ENCODE results near the gene LRRK1. TPM values are rescaled to one million over a fixed set of nuclear protein-coding genes. Genes with fewer than 3 reads are reported as not detected.

The LRRK1 gene
- total and polyA plus RNA-seq, 2 of the 13 experiments (the other 11 are each of a cell fraction or from before 2014, with no cell fraction given): 0.13 to 1.2 TPM

GRCh38 chr15:101085311-101085700 is 166.1 kb downstream of the LRRK1 start:
- Histone ChIP-seq H3K4me3 (replicated peaks in 1 of 3; ENCODE audit: insufficient read depth in 1 of 3, low read depth in 2 of 3, low read length in 3 of 3) (no peak overlapping the region), H3K9ac (ENCODE audit: insufficient read depth, low read depth, low read length) (no peak overlapping the region), H3K4me1 (ENCODE audit: insufficient read depth, low read length) (peaks cover 35% of the 10 kb centered on the region), H3K4me2 (ENCODE audit: low read depth, low read length) (no peak overlapping the region), H3K79me2 (ENCODE audit: insufficient read depth, low read length) (peaks cover 21% of the 10 kb centered on the region), H3K9me3 (ENCODE audit: low read length) (no peaks in the 10 kb centered on the region), H2AFZ (ENCODE audit: low read length) (no peak overlapping the region), H4K20me1 (ENCODE audit: insufficient read depth, low read length) (no peaks in the 10 kb centered on the region), H3K36me3 (replicated peaks in 1 of 2; ENCODE audit: control insufficient read depth in 1 of 2, insufficient read depth in 2 of 2, low read length in 2 of 2) (no peaks in the 10 kb centered on the region; a peak in 1 of 5 replicates), H3K27me3 (ENCODE audit: control insufficient read depth in 1 of 2, insufficient read depth in 2 of 2, low read length in 2 of 2) (no peaks in the 10 kb centered on the region), H3K27ac (ENCODE audit: extremely low read length, insufficient read depth, low read length) (no peak overlapping the region)
- CTCF ChIA-PET (ENCODE audit: low intra/inter-chr PET ratio, low total read pairs): no interaction called here
- 99% methylated on average over 9 of the region's 10 CpGs for WGBS (ENCODE audit: low lambda C conversion rate)
- POLR2A ChIA-PET: interaction anchor here (0.7 to 1.4 kb wide), 2 partner anchors 15 to 34 kb away, joined by 3 to 5 read pairs; no protein-coding TSS in a partner anchor
- intact Hi-C loops (cut with micrococcal nuclease; ENCODE audit: unreplicated experiment) (no loop called here), in situ Hi-C loops (cut with HindIII; ENCODE audit: extremely low pct_ligation_motif_present, low pct_unique_long_range_greater_than_20kb) (loop anchor here (10.0 kb wide), 1 partner anchor 169 kb away; the partner anchor contains the start of gene CHSY1)
- no peak for ATAC-seq
- no peak for FAIRE-seq
- TF ChIP-seq, protein P1, sequence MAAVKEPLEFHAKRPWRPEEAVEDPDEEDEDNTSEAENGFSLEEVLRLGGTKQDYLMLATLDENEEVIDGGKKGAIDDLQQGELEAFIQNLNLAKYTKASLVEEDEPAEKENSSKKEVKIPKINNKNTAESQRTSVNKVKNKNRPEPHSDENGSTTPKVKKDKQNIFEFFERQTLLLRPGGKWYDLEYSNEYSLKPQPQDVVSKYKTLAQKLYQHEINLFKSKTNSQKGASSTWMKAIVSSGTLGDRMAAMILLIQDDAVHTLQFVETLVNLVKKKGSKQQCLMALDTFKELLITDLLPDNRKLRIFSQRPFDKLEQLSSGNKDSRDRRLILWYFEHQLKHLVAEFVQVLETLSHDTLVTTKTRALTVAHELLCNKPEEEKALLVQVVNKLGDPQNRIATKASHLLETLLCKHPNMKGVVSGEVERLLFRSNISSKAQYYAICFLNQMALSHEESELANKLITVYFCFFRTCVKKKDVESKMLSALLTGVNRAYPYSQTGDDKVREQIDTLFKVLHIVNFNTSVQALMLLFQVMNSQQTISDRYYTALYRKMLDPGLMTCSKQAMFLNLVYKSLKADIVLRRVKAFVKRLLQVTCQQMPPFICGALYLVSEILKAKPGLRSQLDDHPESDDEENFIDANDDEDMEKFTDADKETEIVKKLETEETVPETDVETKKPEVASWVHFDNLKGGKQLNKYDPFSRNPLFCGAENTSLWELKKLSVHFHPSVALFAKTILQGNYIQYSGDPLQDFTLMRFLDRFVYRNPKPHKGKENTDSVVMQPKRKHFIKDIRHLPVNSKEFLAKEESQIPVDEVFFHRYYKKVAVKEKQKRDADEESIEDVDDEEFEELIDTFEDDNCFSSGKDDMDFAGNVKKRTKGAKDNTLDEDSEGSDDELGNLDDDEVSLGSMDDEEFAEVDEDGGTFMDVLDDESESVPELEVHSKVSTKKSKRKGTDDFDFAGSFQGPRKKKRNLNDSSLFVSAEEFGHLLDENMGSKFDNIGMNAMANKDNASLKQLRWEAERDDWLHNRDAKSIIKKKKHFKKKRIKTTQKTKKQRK (IDR thresholded peaks at IDR 0.05; ENCODE audit: low read length): no peak
- TF ChIP-seq ELF3 (CRISPR knock-in tag; IDR thresholded peaks at IDR 0.05) (no peak), TGIF2 (CRISPR knock-in tag; IDR thresholded peaks at IDR 0.05) (no peak), BCL3 (CRISPR knock-in tag; IDR thresholded peaks at IDR 0.05) (no peak)
- DNase-seq (ENCODE audit: low spot score): no peak
- no TSS peak for BruUV-seq (replicated peaks)
